ENCODE results near the gene CERK. TPM values are rescaled to one million over a fixed set of nuclear protein-coding genes. Genes with fewer than 3 reads are reported as not detected.

The CERK gene
- total RNA-seq, 1 experiment from 2014 or later, result 24.9 TPM

DNA sequence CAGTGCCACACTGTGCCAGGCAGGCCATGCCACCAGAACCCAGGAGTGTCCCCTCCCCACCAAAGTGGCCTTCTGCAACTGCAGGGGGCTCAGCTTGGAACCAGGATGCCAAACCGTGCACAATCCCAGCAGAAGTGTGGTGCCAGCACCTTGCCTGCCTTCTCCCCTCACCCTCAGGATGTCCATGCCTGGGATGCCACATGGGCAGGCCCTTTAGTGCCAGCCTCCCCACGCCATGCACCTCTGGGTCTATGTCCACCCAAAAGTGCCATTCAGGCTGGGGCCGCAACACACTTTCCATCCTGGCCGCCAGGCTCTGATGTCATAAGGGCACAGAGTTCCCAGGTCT, 15.7 kb upstream of the CERK start:
- no peak for DNase-seq
- peaks cover 63% of the 10 kb centered on the region for H3K4me1 ChIP-seq (replicated peaks; ENCODE audit: insufficient read depth)
- H3K4me2 ChIP-seq, result peak overlapping the region; percentile 87
- H3F3A ChIP-seq (ENCODE audit: insufficient read depth, low read depth), result peaks cover 45% of the 10 kb centered on the region
- no peaks in the 10 kb centered on the region for H3K9me2 ChIP-seq (ENCODE audit: insufficient read depth)
- H3K36me3 ChIP-seq (ENCODE audit: low read depth), result no peaks in the 10 kb centered on the region
- peak overlapping the region; percentile 29 for H3K4me3 ChIP-seq
- no TSS peak for BruUV-seq (replicated peaks)
- no peak overlapping the region for H2AFZ ChIP-seq
- H3K79me2 ChIP-seq (ENCODE audit: low read depth), result no peaks in the 10 kb centered on the region
- POLR2A ChIA-PET (ENCODE audit: unreplicated experiment), result interaction anchor here (1.1 kb wide), 1 partner anchor 9 kb away, joined by 9 read pairs; the partner anchor contains the start of gene TBC1D22A
- intact Hi-C loops (cut with micrococcal nuclease; ENCODE audit: unreplicated experiment), result loop anchor here (5.0 kb wide), 5 partner anchors 156 to 376 kb away; no protein-coding TSS in a partner anchor
- no peak for TF ChIP-seq EZH2 (IDR thresholded peaks at IDR 0.05; ENCODE audit: low read depth)
- TF ChIP-seq, protein P1, sequence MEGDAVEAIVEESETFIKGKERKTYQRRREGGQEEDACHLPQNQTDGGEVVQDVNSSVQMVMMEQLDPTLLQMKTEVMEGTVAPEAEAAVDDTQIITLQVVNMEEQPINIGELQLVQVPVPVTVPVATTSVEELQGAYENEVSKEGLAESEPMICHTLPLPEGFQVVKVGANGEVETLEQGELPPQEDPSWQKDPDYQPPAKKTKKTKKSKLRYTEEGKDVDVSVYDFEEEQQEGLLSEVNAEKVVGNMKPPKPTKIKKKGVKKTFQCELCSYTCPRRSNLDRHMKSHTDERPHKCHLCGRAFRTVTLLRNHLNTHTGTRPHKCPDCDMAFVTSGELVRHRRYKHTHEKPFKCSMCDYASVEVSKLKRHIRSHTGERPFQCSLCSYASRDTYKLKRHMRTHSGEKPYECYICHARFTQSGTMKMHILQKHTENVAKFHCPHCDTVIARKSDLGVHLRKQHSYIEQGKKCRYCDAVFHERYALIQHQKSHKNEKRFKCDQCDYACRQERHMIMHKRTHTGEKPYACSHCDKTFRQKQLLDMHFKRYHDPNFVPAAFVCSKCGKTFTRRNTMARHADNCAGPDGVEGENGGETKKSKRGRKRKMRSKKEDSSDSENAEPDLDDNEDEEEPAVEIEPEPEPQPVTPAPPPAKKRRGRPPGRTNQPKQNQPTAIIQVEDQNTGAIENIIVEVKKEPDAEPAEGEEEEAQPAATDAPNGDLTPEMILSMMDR (conservative IDR thresholded peaks at IDR 0.05), result no peak
- H3K27ac ChIP-seq, result peak overlapping the region; percentile 93
- peaks cover 4% of the 10 kb centered on the region; the same call in 1 of the 2 replicates for H3K9me3 ChIP-seq (ENCODE audit: insufficient read depth, low read depth)
- no peaks in the 10 kb centered on the region for H4K20me1 ChIP-seq (ENCODE audit: insufficient read depth)
- CTCF ChIA-PET, result no interaction called here
- H3K27me3 ChIP-seq (ENCODE audit: insufficient read depth, low read depth), result no peaks in the 10 kb centered on the region

DNA sequence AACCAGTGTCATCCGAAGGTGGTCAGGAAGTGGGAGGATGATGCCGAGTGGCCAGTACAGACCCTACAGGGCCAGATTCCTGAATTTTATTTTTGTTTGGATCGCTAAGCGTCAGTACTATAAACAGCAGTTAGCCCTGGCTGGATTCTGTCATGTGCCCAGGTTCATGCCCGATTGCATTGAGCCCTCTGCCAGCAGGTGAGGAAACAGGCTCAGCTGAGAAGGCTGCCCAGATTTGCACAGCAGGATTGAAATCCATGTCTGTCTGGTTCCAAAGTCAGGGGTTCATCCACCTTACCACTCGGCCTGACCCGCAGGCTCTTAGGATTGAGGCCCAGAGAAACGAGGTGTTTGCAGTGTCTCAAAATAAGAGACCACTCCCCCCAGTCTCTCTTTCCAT, 15.3 kb upstream of the CERK start:
- peak overlapping the region; percentile 87 for H3K4me2 ChIP-seq
- intact Hi-C loops (cut with micrococcal nuclease; ENCODE audit: unreplicated experiment), result loop anchor here (5.0 kb wide), 5 partner anchors 156 to 376 kb away; no protein-coding TSS in a partner anchor

DNA sequence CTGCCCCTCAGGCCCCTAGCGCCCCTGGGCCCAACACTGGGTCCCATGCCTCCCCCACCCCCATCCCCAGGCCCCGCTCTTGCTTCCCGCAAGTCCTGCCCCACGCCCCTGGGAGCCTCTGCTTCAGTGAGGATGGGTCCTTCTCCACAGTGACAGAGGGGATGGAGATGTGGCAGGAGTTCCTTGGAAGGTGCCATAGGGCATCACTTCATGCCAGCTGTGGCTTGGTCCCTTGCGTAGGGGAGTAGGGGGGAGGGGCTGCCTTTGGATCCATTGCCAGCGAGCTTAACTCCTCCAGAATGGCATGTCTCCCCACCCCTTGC, 14.9 kb upstream of the CERK start:
- H3K9me3 ChIP-seq (ENCODE audit: insufficient read depth, low read depth), result peaks cover 4% of the 10 kb centered on the region; the same call in 1 of the 2 replicates
- ChIA-PET POLR2A (ENCODE audit: unreplicated experiment) (no interaction called here), CTCF (no interaction called here)
- peak overlapping the region; percentile 93 for H3K27ac ChIP-seq
- peaks cover 71% of the 10 kb centered on the region for H3K4me1 ChIP-seq (replicated peaks; ENCODE audit: insufficient read depth)
- DNase-seq, result no peak
- no peaks in the 10 kb centered on the region for H3K9me2 ChIP-seq (ENCODE audit: insufficient read depth)
- no peaks in the 10 kb centered on the region for H3K79me2 ChIP-seq (ENCODE audit: low read depth)
- H3K4me2 ChIP-seq, result peak overlapping the region; percentile 87
- no peak overlapping the region for H3K4me3 ChIP-seq
- no peaks in the 10 kb centered on the region for H4K20me1 ChIP-seq (ENCODE audit: insufficient read depth)
- intact Hi-C loops (cut with micrococcal nuclease; ENCODE audit: unreplicated experiment), result loop anchor here (5.0 kb wide), 5 partner anchors 156 to 376 kb away; no protein-coding TSS in a partner anchor
- no peaks in the 10 kb centered on the region for H3K27me3 ChIP-seq (ENCODE audit: insufficient read depth, low read depth)
- BruUV-seq (replicated peaks), result no TSS peak
- peaks cover 50% of the 10 kb centered on the region for H3F3A ChIP-seq (ENCODE audit: insufficient read depth, low read depth)
- H3K36me3 ChIP-seq (ENCODE audit: low read depth), result no peaks in the 10 kb centered on the region
- no peak for TF ChIP-seq EZH2 (IDR thresholded peaks at IDR 0.05; ENCODE audit: low read depth)
- TF ChIP-seq, protein P1 (conservative IDR thresholded peaks at IDR 0.05), result no peak
- H2AFZ ChIP-seq, result no peak overlapping the region

More for the DNA sequence above, 15.3 kb upstream of the CERK start:
- Histone ChIP-seq H3K9me2 (ENCODE audit: insufficient read depth) (no peaks in the 10 kb centered on the region), H3K27ac (peak overlapping the region; percentile 93), H3K4me1 (replicated peaks; ENCODE audit: insufficient read depth) (peaks cover 67% of the 10 kb centered on the region), H3K79me2 (ENCODE audit: low read depth) (no peaks in the 10 kb centered on the region), H2AFZ (no peak overlapping the region), H3K4me3 (peak overlapping the region; percentile 29; the same call in 1 of the 2 replicates), H3K36me3 (ENCODE audit: low read depth) (no peaks in the 10 kb centered on the region), H3F3A (ENCODE audit: insufficient read depth, low read depth) (peaks cover 49% of the 10 kb centered on the region), H4K20me1 (ENCODE audit: insufficient read depth) (no peaks in the 10 kb centered on the region), H3K27me3 (ENCODE audit: insufficient read depth, low read depth) (no peaks in the 10 kb centered on the region), H3K9me3 (ENCODE audit: insufficient read depth, low read depth) (peaks cover 4% of the 10 kb centered on the region; the same call in 1 of the 2 replicates)
- POLR2A ChIA-PET (ENCODE audit: unreplicated experiment), result interaction anchor here (1.1 kb wide), 1 partner anchor 9 kb away, joined by 9 read pairs; the partner anchor contains the start of gene TBC1D22A
- DNase-seq, result no peak
- CTCF ChIA-PET, result no interaction called here
- no peak for TF ChIP-seq EZH2 (IDR thresholded peaks at IDR 0.05; ENCODE audit: low read depth)
- TF ChIP-seq, protein P1 (conservative IDR thresholded peaks at IDR 0.05), result no peak
- BruUV-seq (replicated peaks), result no TSS peak

Data from PC-9 (cell line).